Naive thymus-derived CD4-positive, alpha-beta T cell (primary cell): ENCODE measurements around the gene COL27A1. TPM values are rescaled to one million over a fixed set of nuclear protein-coding genes. Genes with fewer than 3 reads are reported as not detected.

Experiments
- ATAC-seq: fragments of 150-1000 bp; cut with Tn5 transposase; 2 replicates; pipeline ENCODE4 v1.10.0; 2021; ENCODE audit warnings: mild to moderate bottlenecking, moderate library complexity
- CTCF ChIA-PET: fragments of 350-600 bp; sonication (Branson Sonifier 250); formaldehyde crosslinking; loops from one replicate; lab custom pipeline; 2021; ENCODE audit warnings: antibody characterized with exemption; lab: Charles Lee
- POLR2A ChIA-PET: fragments of 350-600 bp; sonication (Branson Sonifier 250); formaldehyde crosslinking; loops from one replicate; lab custom pipeline; 2021; ENCODE audit warnings: antibody characterized with exemption, inconsistent platforms; lab: Charles Lee
- DNase-seq, 9 donors: peaks; one replicate each; pipeline versions ENCODE4 v3.0.0 to v3.0.0-alpha.2; 2020 to 2022; ENCODE audit warnings: mixed read lengths in 1 of 9
- H3K27ac ChIP-seq: one replicate; pipeline ENCODE4 v1.7.0; 2013; ENCODE audit warnings: mild to moderate bottlenecking, low read depth, low read length, moderate library complexity
- H3K27me3 ChIP-seq, 2 donors: one replicate each; pipeline ENCODE4 v1.7.0; 2013; ENCODE audit warnings: low read length in 2 of 2, mild to moderate bottlenecking in 2 of 2, moderate library complexity in 2 of 2; ENCODE audit not compliant: control insufficient read depth in 2 of 2, insufficient read depth in 2 of 2
- H3K36me3 ChIP-seq, 3 experiments: 1 replicate in 2 of 3; 2 replicates in 1 of 3; pipeline ENCODE4 v1.7.0; 2013; ENCODE audit warnings: low read length in 3 of 3, mild to moderate bottlenecking in 3 of 3, moderate library complexity in 1 of 3; ENCODE audit not compliant: insufficient read depth in 3 of 3, control insufficient read depth in 2 of 3
- H3K4me1 ChIP-seq, 2 donors: one replicate each; pipeline ENCODE4 v1.7.0; 2013; ENCODE audit warnings: low read length in 2 of 2, mild to moderate bottlenecking in 2 of 2, moderate library complexity in 1 of 2; ENCODE audit not compliant: control insufficient read depth in 2 of 2, insufficient read depth in 2 of 2
- H3K4me3 ChIP-seq: 2 replicates; pipeline ENCODE4 v1.7.0; 2013; ENCODE audit warnings: mild to moderate bottlenecking, low read length
- H3K9me3 ChIP-seq, 3 experiments: 1 replicate in 2 of 3; 2 replicates in 1 of 3; pipeline ENCODE4 v1.7.0; 2013; ENCODE audit warnings: low read length in 3 of 3; ENCODE audit not compliant: control insufficient read depth in 2 of 3
- H3K27ac Mint-ChIP-seq, 9 donors: one replicate each; pipeline ENCODE4 v1.8.0; 2020 to 2022; ENCODE audit warnings: mixed read lengths in 9 of 9, mild to moderate bottlenecking in 8 of 9, moderate library complexity in 5 of 9, inconsistent platforms in 2 of 9
- H3K27me3 Mint-ChIP-seq, 5 donors: one replicate each; pipeline ENCODE4 v1.8.0; 2021 to 2022; ENCODE audit warnings: mixed read lengths in 5 of 5, mild to moderate bottlenecking in 1 of 5
- H3K36me3 Mint-ChIP-seq, 5 donors: one replicate each; pipeline ENCODE4 v1.8.0; 2020 to 2022; ENCODE audit warnings: mixed read lengths in 5 of 5, mild to moderate bottlenecking in 3 of 5, inconsistent platforms in 1 of 5
- H3K4me1 Mint-ChIP-seq, 7 donors: one replicate each; pipeline ENCODE4 v1.8.0; 2020 to 2022; ENCODE audit warnings: mixed read lengths in 7 of 7, mild to moderate bottlenecking in 3 of 7, inconsistent platforms in 1 of 7
- H3K4me3 Mint-ChIP-seq, 10 donors: one replicate each; pipeline ENCODE4 v1.8.0; 2020 to 2022; ENCODE audit warnings: mild to moderate bottlenecking in 10 of 10, mixed read lengths in 10 of 10, moderate library complexity in 6 of 10, inconsistent platforms in 2 of 10
- H3K9me3 Mint-ChIP-seq, 11 donors: one replicate each; pipeline ENCODE4 v1.8.0; 2020 to 2022; ENCODE audit warnings: mixed read lengths in 11 of 11, mild to moderate bottlenecking in 4 of 11, inconsistent platforms in 1 of 11, moderate library complexity in 1 of 11
- intact Hi-C, 2 donors: fragments of 100-400 bp; cut with micrococcal nuclease; formaldehyde crosslinking; loops; one replicate each; pipeline ENCODE4 v1.15.1; 2023
- polyA plus RNA-seq, 2 donors: library from polyadenylated mRNA; unstranded; fragments of 300-500 nt; fragmentation: Illumina TruSeq; gene quantifications; one replicate each; pipeline ENCODE4 v1.2.3, GENCODE V29; 2021
- total RNA-seq, 6 experiments: library from RNA in 5 of 6; stranded (reverse) in 5 of 6; gene quantifications; 1 replicate in 5 of 6; 2 replicates in 1 of 6; pipeline ENCODE4 v1.2.3 and lab custom pipeline; 2021 to 2026

COL27A1 gene
- total and polyA plus RNA-seq, 7 experiments from 2014 or later = 1.2 to 2.4 (median 1.9) TPM; not detected in 2

GRCh38 chr9:114269023-114269422 is 113.7 kb downstream of the COL27A1 start:
- Histone ChIP-seq H3K4me3 (no peak overlapping the region), H3K9me3 (no peaks in the 10 kb centered on the region), H3K27me3 (no peaks in the 10 kb centered on the region), H3K27ac (no peak overlapping the region), H3K4me1 (no peaks in the 10 kb centered on the region), H3K36me3 (no peaks in the 10 kb centered on the region)
- intact Hi-C loops = no loop called here
- no peaks in the 10 kb centered on the region for H3K9me3 Mint-ChIP-seq
- no peak overlapping the region for H3K4me3 Mint-ChIP-seq
- H3K27me3 Mint-ChIP-seq = no peaks in the 10 kb centered on the region
- ATAC-seq (no peak), DNase-seq (no peak)
- H3K4me1 Mint-ChIP-seq = no peaks in the 10 kb centered on the region
- ChIA-PET CTCF (no interaction called here), POLR2A (no interaction called here)
- no peak overlapping the region for H3K27ac Mint-ChIP-seq
- no peaks in the 10 kb centered on the region for H3K36me3 Mint-ChIP-seq

- ChIA-PET POLR2A (no interaction called here), CTCF (interaction anchor here (0.8 kb wide), 1 partner anchor 165 kb away, joined by 7 read pairs; no protein-coding TSS in a partner anchor)
- Histone ChIP-seq H3K27me3 (no peaks in the 10 kb centered on the region), H3K27ac (no peak overlapping the region), H3K4me1 (no peaks in the 10 kb centered on the region), H3K36me3 (no peaks in the 10 kb centered on the region), H3K4me3 (no peak overlapping the region), H3K9me3 (no peaks in the 10 kb centered on the region)
- intact Hi-C loops = no loop called here
- ATAC-seq (no peak), DNase-seq (no peak)
- H3K36me3 Mint-ChIP-seq = no peaks in the 10 kb centered on the region
- no peak overlapping the region for H3K4me3 Mint-ChIP-seq
- no peaks in the 10 kb centered on the region for H3K9me3 Mint-ChIP-seq
- H3K4me1 Mint-ChIP-seq = no peaks in the 10 kb centered on the region
- H3K27ac Mint-ChIP-seq = peak overlapping the region in 1 of 9 donors; percentile 74
- H3K27me3 Mint-ChIP-seq = no peaks in the 10 kb centered on the region
Observed at GRCh38 chr9:114270120-114270975, 115.0 kb downstream of the COL27A1 start.

GRCh38 chr9:114271556-114272510 is 116.5 kb downstream of the COL27A1 start:
- H3K27ac Mint-ChIP-seq = peak overlapping the region in 1 of 9 donors; percentile 41
- no peaks in the 10 kb centered on the region for H3K36me3 ChIP-seq
- H3K9me3 Mint-ChIP-seq = no peaks in the 10 kb centered on the region
- no peaks in the 10 kb centered on the region for H3K27me3 Mint-ChIP-seq
- H3K27ac ChIP-seq = no peak overlapping the region
- ATAC-seq (no peak), DNase-seq (peak in 2 of 9 donors; percentile 10 to 34)
- ChIA-PET CTCF (no interaction called here), POLR2A (no interaction called here)
- H3K27me3 ChIP-seq = no peaks in the 10 kb centered on the region
- H3K4me1 Mint-ChIP-seq = no peaks in the 10 kb centered on the region
- intact Hi-C loops = no loop called here
- H3K4me3 ChIP-seq = no peak overlapping the region
- peak overlapping the region in 1 of 10 donors; percentile 25 for H3K4me3 Mint-ChIP-seq
- no peaks in the 10 kb centered on the region for H3K9me3 ChIP-seq
- H3K36me3 Mint-ChIP-seq = no peaks in the 10 kb centered on the region
- no peaks in the 10 kb centered on the region for H3K4me1 ChIP-seq

- H3K4me1 Mint-ChIP-seq = no peaks in the 10 kb centered on the region
- H3K9me3 ChIP-seq = no peaks in the 10 kb centered on the region
- CTCF ChIA-PET = no interaction called here
Observed at GRCh38 chr9:114272739-114273431, 117.5 kb downstream of the COL27A1 start.

GRCh38 chr9:114273461-114273881 is 118.1 kb downstream of the COL27A1 start:
- intact Hi-C loops = no loop called here
- ChIA-PET POLR2A (no interaction called here), CTCF (no interaction called here)
- Mint-ChIP-seq H3K4me3 (no peak overlapping the region), H3K27ac (no peak overlapping the region), H3K4me1 (peaks cover 0 to 2% (median 0%) of the 10 kb centered on the region in 7 donors), H3K9me3 (peaks cover 0 to 4% (median 0%) of the 10 kb centered on the region in 11 donors), H3K36me3 (no peaks in the 10 kb centered on the region), H3K27me3 (no peaks in the 10 kb centered on the region)
- Histone ChIP-seq H3K4me1 (no peaks in the 10 kb centered on the region), H3K27me3 (no peaks in the 10 kb centered on the region), H3K4me3 (no peak overlapping the region), H3K27ac (no peak overlapping the region), H3K36me3 (no peaks in the 10 kb centered on the region), H3K9me3 (no peaks in the 10 kb centered on the region)
- ATAC-seq (no peak), DNase-seq (no peak)

More at GRCh38 chr9:114272739-114273431, 117.5 kb downstream of the COL27A1 start:
- Histone ChIP-seq H3K27ac (no peak overlapping the region), H3K4me1 (no peaks in the 10 kb centered on the region), H3K4me3 (no peak overlapping the region), H3K27me3 (no peaks in the 10 kb centered on the region), H3K36me3 (no peaks in the 10 kb centered on the region)
- Mint-ChIP-seq H3K27me3 (no peaks in the 10 kb centered on the region), H3K9me3 (no peaks in the 10 kb centered on the region), H3K27ac (no peak overlapping the region), H3K4me3 (no peak overlapping the region), H3K36me3 (no peaks in the 10 kb centered on the region)
- DNase-seq (no peak), ATAC-seq (no peak)
- intact Hi-C loops = no loop called here
- POLR2A ChIA-PET = no interaction called here

- Mint-ChIP-seq H3K27ac (no peak overlapping the region), H3K4me3 (no peak overlapping the region), H3K4me1 (peaks cover 0 to 2% (median 0%) of the 10 kb centered on the region in 7 donors), H3K36me3 (no peaks in the 10 kb centered on the region), H3K9me3 (peaks cover 0 to 4% (median 0%) of the 10 kb centered on the region in 11 donors), H3K27me3 (no peaks in the 10 kb centered on the region)
- Histone ChIP-seq H3K4me3 (no peak overlapping the region), H3K9me3 (no peaks in the 10 kb centered on the region), H3K27me3 (no peaks in the 10 kb centered on the region), H3K4me1 (no peaks in the 10 kb centered on the region), H3K36me3 (no peaks in the 10 kb centered on the region), H3K27ac (no peak overlapping the region)
- no peak for DNase-seq
- intact Hi-C loops = no loop called here
- POLR2A ChIA-PET = no interaction called here
- ATAC-seq = no peak
- CTCF ChIA-PET = interaction anchor here (1.1 kb wide), 1 partner anchor 16 kb away, joined by 4 read pairs; no protein-coding TSS in a partner anchor
Observed at GRCh38 chr9:114274217-114274616, 118.9 kb downstream of the COL27A1 start.
